Stimulated activated CD4-positive, alpha-beta T cell treated with anti-CD3 and anti-CD28 coated beads, TNF-alpha, amount 100 ng/mL, for 48 hours (primary cell): ENCODE results near the gene SELENON.

Source experiments
- DNase-seq, 3 donors: peaks; one replicate each; pipeline ENCODE4 v3.0.0-alpha.2; 2020; ENCODE audit warnings: low read depth in 3 of 3

Gene SELENON

DNA sequence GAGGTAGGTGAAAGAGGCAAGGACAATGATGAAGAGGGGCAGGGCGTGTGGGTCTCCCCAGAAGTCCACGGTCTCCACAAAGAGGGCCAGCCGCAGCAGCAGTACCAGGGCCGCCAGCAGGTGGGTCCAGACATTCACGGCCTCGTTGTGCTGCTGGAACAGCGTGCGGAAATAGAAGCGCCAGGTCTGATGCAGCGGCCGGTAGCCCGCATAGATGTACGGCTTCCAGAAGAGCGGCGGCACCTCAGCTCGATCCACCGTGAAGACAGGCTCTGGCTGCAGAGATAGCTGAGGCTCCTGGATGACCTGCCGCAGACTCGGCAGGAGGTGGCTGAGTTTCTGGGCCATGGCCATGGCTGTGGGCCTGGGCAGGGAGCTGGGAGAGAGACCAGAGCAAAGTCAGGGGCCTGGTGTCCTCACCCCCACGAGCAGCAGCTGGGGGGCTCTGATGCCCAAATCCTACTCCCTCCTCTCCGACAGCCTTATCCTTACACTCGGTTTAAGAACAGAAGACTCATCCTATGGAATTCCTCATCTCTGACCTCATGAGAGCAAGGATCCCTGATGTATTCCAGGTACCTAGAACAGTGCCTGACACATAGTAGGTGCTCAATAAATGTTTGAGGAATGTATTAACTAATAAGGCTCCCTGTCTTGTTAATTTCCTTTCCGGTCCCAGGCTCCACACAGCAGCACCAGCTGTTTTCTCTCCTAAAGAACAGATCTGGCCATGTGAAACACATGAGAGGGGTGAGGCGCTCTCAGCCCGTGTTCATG is 63.7 kb downstream of the SELENON start:
- DNase-seq: no peak

DNA sequence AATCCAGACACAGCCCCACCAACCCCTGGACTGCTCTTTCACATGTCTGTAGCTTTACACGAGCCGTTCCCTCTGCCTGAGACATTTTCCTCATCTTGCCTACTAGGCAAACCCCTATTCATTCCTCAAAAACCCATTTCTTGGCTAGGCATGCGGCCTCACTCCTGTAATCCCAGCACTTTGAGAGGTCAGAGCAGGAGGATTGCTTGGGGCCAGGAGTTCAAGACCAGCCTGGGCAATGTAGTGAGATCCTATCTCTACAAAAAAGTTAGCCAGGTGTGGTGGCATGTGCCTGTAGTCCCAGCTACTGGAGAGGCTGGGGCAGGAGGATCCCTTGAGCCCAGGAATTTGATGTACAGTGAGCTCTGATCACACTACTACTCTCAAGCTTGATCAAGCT is 64.4 kb downstream of the SELENON start:
- no peak for DNase-seq

DNA sequence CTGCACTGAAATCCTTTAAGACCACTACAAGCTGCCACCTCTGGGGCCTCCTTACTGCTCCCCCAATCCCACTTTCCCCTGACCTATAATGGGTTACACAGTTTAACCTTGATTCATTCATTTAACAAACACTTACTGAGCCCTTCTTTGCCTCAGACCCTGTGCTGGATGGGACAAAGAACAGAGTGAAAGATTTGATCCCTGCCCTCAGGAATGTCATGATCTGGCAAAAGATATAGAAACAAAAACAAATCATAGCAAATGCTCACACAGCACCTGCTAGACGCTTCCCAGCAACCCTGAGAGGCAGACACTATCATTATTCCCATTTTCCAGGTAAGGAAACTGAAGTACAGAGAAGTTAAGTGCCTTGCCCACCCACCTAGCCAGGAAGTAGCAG is 66.3 kb downstream of the SELENON start:
- DNase-seq: no peak

DNA sequence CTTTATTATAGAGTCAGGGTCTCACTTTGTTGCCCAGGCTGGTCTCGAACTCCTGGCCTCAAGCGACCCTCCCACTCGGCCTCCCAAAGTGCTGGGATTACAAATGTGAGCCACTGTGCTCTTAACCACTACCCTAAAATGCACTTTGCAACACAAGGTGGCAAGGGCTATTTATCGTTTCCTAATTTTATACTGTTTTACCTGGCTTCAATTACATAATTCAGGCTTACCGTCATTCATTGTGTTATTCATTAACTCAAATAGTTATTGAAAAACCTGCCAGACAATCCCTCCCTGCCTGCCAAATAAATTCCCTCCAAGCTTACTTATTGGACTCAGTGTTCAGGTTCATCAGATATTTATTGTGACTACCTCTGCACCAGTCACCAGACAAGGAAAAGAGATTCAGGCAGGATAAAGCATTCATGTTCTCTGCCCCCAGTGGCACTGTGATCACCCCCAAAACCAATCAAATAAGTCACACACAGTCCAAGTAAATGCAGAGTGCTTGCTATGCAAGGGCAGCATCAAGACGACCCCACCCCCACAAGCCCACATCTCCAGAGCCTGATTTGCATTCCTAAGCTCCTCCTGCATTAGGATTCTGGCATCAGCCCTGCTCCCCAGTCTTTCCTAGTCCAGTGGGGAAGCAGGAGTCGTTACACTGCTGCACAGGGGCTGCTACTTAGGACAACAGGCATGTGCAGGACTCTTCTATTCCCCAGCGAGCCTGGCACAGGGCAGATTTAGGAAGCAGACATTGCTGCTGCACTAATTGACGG is 67.4 kb downstream of the SELENON start:
- DNase-seq: no peak
